Fibroblast of lung (primary cell): ENCODE measurements around the gene RPH3AL. TPM values are rescaled to one million over a fixed set of nuclear protein-coding genes. Genes with fewer than 3 reads are reported as not detected.

Experiments used
- DNase-seq, 2 donors: peaks; one replicate each; pipeline versions ENCODE4 v3.0.0 to v3.0.0-alpha.2; 2010; ENCODE audit warnings: low read depth in 2 of 2
- H2AFZ ChIP-seq: 2 replicates; pipeline ENCODE4 v1.5.1; 2012; ENCODE audit warnings: low read length, control low read depth, inconsistent platforms
- H3K27ac ChIP-seq: 2 replicates; pipeline ENCODE4 v1.5.1; 2011; ENCODE audit warnings: low read length, control low read depth; ENCODE audit not compliant: insufficient read depth
- H3K27me3 ChIP-seq: 2 replicates; pipeline ENCODE4 v1.5.1; 2011; ENCODE audit warnings: mild to moderate bottlenecking, low read length; ENCODE audit not compliant: control insufficient read depth, insufficient read depth
- H3K36me3 ChIP-seq: 2 replicates; pipeline ENCODE4 v1.5.1; 2011; ENCODE audit warnings: low read length; ENCODE audit not compliant: control insufficient read depth, insufficient read depth
- H3K4me1 ChIP-seq: 2 replicates; pipeline ENCODE4 v1.5.1; 2011; ENCODE audit warnings: low read length; ENCODE audit not compliant: control insufficient read depth, insufficient read depth; ENCODE audit errors: extremely low read depth
- H3K4me2 ChIP-seq: 2 replicates; pipeline ENCODE4 v1.5.1; 2011; ENCODE audit warnings: low read length, control low read depth; ENCODE audit not compliant: insufficient read depth; ENCODE audit errors: extremely low read depth
- H3K4me3 ChIP-seq, 4 experiments: fragments of 200-600 bp in 1 of 4; sonication (generic) in 1 of 4; replicated peaks in 1 of 4; 2 replicates each; pipeline ENCODE4 v1.5.1; 2011 to 2016; ENCODE audit warnings: low read length in 4 of 4, low read depth in 3 of 4, mild to moderate bottlenecking in 3 of 4, control low read depth in 2 of 4, inconsistent platforms in 1 of 4, mixed read lengths in 1 of 4; ENCODE audit not compliant: insufficient read depth in 1 of 4; ENCODE audit errors: control extremely low read depth in 1 of 4
- H3K79me2 ChIP-seq: 2 replicates; pipeline ENCODE4 v1.5.1; 2012; ENCODE audit warnings: mild to moderate bottlenecking, low read length, inconsistent platforms; ENCODE audit not compliant: control insufficient read depth, insufficient read depth
- H3K9ac ChIP-seq: 2 replicates; pipeline ENCODE4 v1.5.1; 2011; ENCODE audit warnings: mild to moderate bottlenecking, low read length, control low read depth; ENCODE audit not compliant: insufficient read depth
- H3K9me3 ChIP-seq: 2 replicates; pipeline ENCODE4 v1.5.1; 2012; ENCODE audit warnings: low read depth, low read length; ENCODE audit not compliant: control insufficient read depth, insufficient read depth
- H4K20me1 ChIP-seq: 2 replicates; pipeline ENCODE4 v1.5.1; 2011; ENCODE audit warnings: low read length; ENCODE audit not compliant: control insufficient read depth, insufficient read depth; ENCODE audit errors: extremely low read depth
- CTCF ChIP-seq, 2 donors: IDR thresholded peaks in 1 of 2; conservative IDR thresholded peaks in 1 of 2; 1 replicate in 1 of 2; 2 replicates in 1 of 2; pipeline ENCODE4 v1.5.1; 2011 to 2012; ENCODE audit warnings: low read length in 2 of 2, control low read depth in 1 of 2, inconsistent platforms in 1 of 2, low read depth in 1 of 2, mild to moderate bottlenecking in 1 of 2
- EZH2 ChIP-seq: IDR thresholded peaks from 2 replicates; pipeline ENCODE4 v1.5.1; 2012; ENCODE audit warnings: low read length, control low read depth, mild to moderate bottlenecking; ENCODE audit errors: missing control alignments
- polyA plus RNA-seq, 2 donors: library from polyadenylated mRNA; depleted of rRNA in 1 of 2; stranded (reverse) in 1 of 2; unstranded in 1 of 2; fragments of >200 nt; gene quantifications; 2 replicates each; pipeline ENCODE4 v1.2.1, GENCODE V29; 2011 to 2012; ENCODE audit warnings: missing spikeins in 1 of 2
- total RNA-seq: library from RNA; depleted of rRNA; stranded (reverse); fragments of >200 nt; gene quantifications from 2 replicates; pipeline ENCODE4 v1.2.1, GENCODE V29; 2014

Gene RPH3AL
- total and polyA plus RNA-seq, 2 donors (not counting 1 experiment from before 2014, with no cell fraction given): 0.49 to 3.0 TPM

GRCh38 chr17:353838-354234, 1.2 kb upstream of the RPH3AL start:
- H3K27me3 ChIP-seq: no peaks in the 10 kb centered on the region
- H4K20me1 ChIP-seq: no peaks in the 10 kb centered on the region
- TF ChIP-seq CTCF (conservative IDR thresholded peaks at IDR 0.05 in 1 of 2, IDR thresholded peaks at IDR 0.05 in 1 of 2; ENCODE audit: low read depth in 1 of 2, low read length in 2 of 2) (no peak), EZH2 (no peak)
- no peak overlapping the region for H2AFZ ChIP-seq
- H3K4me2 ChIP-seq: no peak overlapping the region
- no peak overlapping the region for H3K9ac ChIP-seq
- H3K9me3 ChIP-seq: no peaks in the 10 kb centered on the region
- H3K36me3 ChIP-seq: no peaks in the 10 kb centered on the region
- no peak overlapping the region for H3K4me3 ChIP-seq
- H3K79me2 ChIP-seq: no peaks in the 10 kb centered on the region
- H3K4me1 ChIP-seq: no peaks in the 10 kb centered on the region
- H3K27ac ChIP-seq: no peak overlapping the region
- DNase-seq: no peak

GRCh38 chr17:353213-353837, 718 bp upstream of the RPH3AL start:
- Histone ChIP-seq H3K4me2 (no peak overlapping the region), H3K36me3 (no peaks in the 10 kb centered on the region), H3K27ac (no peak overlapping the region), H4K20me1 (no peaks in the 10 kb centered on the region), H3K9ac (no peak overlapping the region), H2AFZ (no peak overlapping the region), H3K79me2 (no peaks in the 10 kb centered on the region), H3K4me1 (no peaks in the 10 kb centered on the region), H3K9me3 (no peaks in the 10 kb centered on the region), H3K4me3 (no peak overlapping the region), H3K27me3 (no peaks in the 10 kb centered on the region)
- no peak for DNase-seq
- TF ChIP-seq CTCF (conservative IDR thresholded peaks at IDR 0.05 in 1 of 2, IDR thresholded peaks at IDR 0.05 in 1 of 2; ENCODE audit: low read depth in 1 of 2, low read length in 2 of 2) (no peak), EZH2 (no peak)

GRCh38 chr17:351875-352420, 659 bp downstream of the RPH3AL start:
- no peak overlapping the region for H3K4me3 ChIP-seq
- no peaks in the 10 kb centered on the region for H3K9me3 ChIP-seq
- no peak for DNase-seq
- TF ChIP-seq EZH2 (no peak), CTCF (conservative IDR thresholded peaks at IDR 0.05 in 1 of 2, IDR thresholded peaks at IDR 0.05 in 1 of 2; ENCODE audit: low read depth in 1 of 2, low read length in 2 of 2) (no peak)
- H3K36me3 ChIP-seq: no peaks in the 10 kb centered on the region
- no peak overlapping the region for H2AFZ ChIP-seq
- no peak overlapping the region for H3K4me2 ChIP-seq
- no peak overlapping the region for H3K9ac ChIP-seq
- no peaks in the 10 kb centered on the region for H3K4me1 ChIP-seq
- H4K20me1 ChIP-seq: no peaks in the 10 kb centered on the region
- no peak overlapping the region for H3K27ac ChIP-seq
- H3K79me2 ChIP-seq: no peaks in the 10 kb centered on the region
- no peaks in the 10 kb centered on the region for H3K27me3 ChIP-seq
